CD14-positive monocyte (primary cell): ENCODE data around the gene CYB5D1. TPM values are rescaled to one million over a fixed set of nuclear protein-coding genes. Genes with fewer than 3 reads are reported as not detected.

Experiments
- DNase-seq, 3 donors: peaks; one replicate each; pipeline ENCODE4 v3.0.0-alpha.2; 2011 to 2022
- H2AFZ ChIP-seq: 2 replicates; pipeline ENCODE4 v1.6.0; 2012; ENCODE audit warnings: mild to moderate bottlenecking, low read depth, low read length, inconsistent platforms; ENCODE audit not compliant: insufficient read depth, poor library complexity, severe bottlenecking
- H3K27ac ChIP-seq, 2 donors: 1 replicate in 1 of 2; 2 replicates in 1 of 2; pipeline ENCODE4 v1.5.1; 2012 to 2013; ENCODE audit warnings: low read length in 2 of 2, control low read depth in 1 of 2, inconsistent platforms in 1 of 2, low read depth in 1 of 2, mild to moderate bottlenecking in 1 of 2
- H3K27me3 ChIP-seq, 2 donors: one replicate each; pipeline versions ENCODE4 v1.6.0 to v1.6.1; 2011 to 2013; ENCODE audit warnings: low read length in 2 of 2; ENCODE audit not compliant: control insufficient read depth in 2 of 2, insufficient read depth in 2 of 2
- H3K36me3 ChIP-seq, 2 donors: replicated peaks in 1 of 2; 1 replicate in 1 of 2; 2 replicates in 1 of 2; pipeline versions ENCODE4 v1.5.1 to v1.6.1; 2012 to 2013; ENCODE audit warnings: low read length in 2 of 2, control low read depth in 1 of 2, inconsistent platforms in 1 of 2, mild to moderate bottlenecking in 1 of 2; ENCODE audit not compliant: insufficient read depth in 2 of 2, control insufficient read depth in 1 of 2
- H3K4me1 ChIP-seq, 2 donors: 1 replicate in 1 of 2; 2 replicates in 1 of 2; pipeline versions ENCODE4 v1.5.1 to v1.6.1; 2012 to 2013; ENCODE audit warnings: low read length in 2 of 2, control low read depth in 1 of 2, inconsistent platforms in 1 of 2, mild to moderate bottlenecking in 1 of 2, moderate library complexity in 1 of 2; ENCODE audit not compliant: insufficient read depth in 2 of 2, control insufficient read depth in 1 of 2
- H3K4me2 ChIP-seq: replicated peaks from 2 replicates; pipeline ENCODE3; 2012; ENCODE audit warnings: low read length, moderate library complexity, mild to moderate bottlenecking; ENCODE audit not compliant: poor library complexity, severe bottlenecking; ENCODE audit errors: extremely low read depth
- H3K4me3 ChIP-seq, 3 experiments: fragments of 200-600 bp in 1 of 3; sonication (generic) in 1 of 3; replicated peaks in 1 of 3; 1 replicate in 2 of 3; 2 replicates in 1 of 3; pipeline ENCODE4 v1.5.1; 2011 to 2013; ENCODE audit warnings: low read length in 3 of 3, mild to moderate bottlenecking in 3 of 3, control low read depth in 2 of 3, low read depth in 2 of 3, inconsistent platforms in 1 of 3, moderate library complexity in 1 of 3
- H3K79me2 ChIP-seq: 2 replicates; pipeline ENCODE4 v1.6.0; 2012; ENCODE audit warnings: mild to moderate bottlenecking, control low read depth, inconsistent platforms, low read length, moderate library complexity; ENCODE audit not compliant: insufficient read depth
- H3K9ac ChIP-seq: 2 replicates; pipeline ENCODE4 v1.6.0; 2017; ENCODE audit warnings: low read length, mild to moderate bottlenecking; ENCODE audit not compliant: insufficient read depth, poor library complexity, severe bottlenecking
- H3K9me3 ChIP-seq, 2 donors: replicated peaks in 1 of 2; 1 replicate in 1 of 2; 2 replicates in 1 of 2; pipeline versions ENCODE4 v1.5.1 to v1.6.1; 2012 to 2013; ENCODE audit warnings: low read length in 2 of 2, control low read depth in 1 of 2; ENCODE audit not compliant: control insufficient read depth in 1 of 2, insufficient read depth in 1 of 2
- H4K20me1 ChIP-seq: 2 replicates; pipeline ENCODE4 v1.6.0; 2012; ENCODE audit warnings: mild to moderate bottlenecking, low read length, control low read depth, moderate library complexity; ENCODE audit not compliant: insufficient read depth
- H3K27ac Mint-ChIP-seq, 7 donors: one replicate each; pipeline ENCODE4 v1.8.0; 2020; ENCODE audit warnings: mild to moderate bottlenecking in 7 of 7, mixed read lengths in 7 of 7, moderate library complexity in 6 of 7, inconsistent platforms in 2 of 7
- H3K27me3 Mint-ChIP-seq, 3 donors: one replicate each; pipeline ENCODE4 v1.8.0; 2021 to 2022; ENCODE audit warnings: low read depth in 3 of 3, mild to moderate bottlenecking in 3 of 3, mixed read lengths in 3 of 3, moderate library complexity in 3 of 3, inconsistent platforms in 1 of 3
- H3K36me3 Mint-ChIP-seq, 2 donors: one replicate each; pipeline ENCODE4 v1.8.0; 2020; ENCODE audit warnings: mixed read lengths in 2 of 2, inconsistent platforms in 1 of 2, mild to moderate bottlenecking in 1 of 2
- H3K4me1 Mint-ChIP-seq: one replicate; pipeline ENCODE4 v1.8.0; 2020; ENCODE audit warnings: mild to moderate bottlenecking, mixed read lengths
- H3K4me3 Mint-ChIP-seq, 2 donors: one replicate each; pipeline ENCODE4 v1.8.0; 2020; ENCODE audit warnings: mild to moderate bottlenecking in 2 of 2, mixed read lengths in 2 of 2, moderate library complexity in 1 of 2
- H3K9me3 Mint-ChIP-seq, 7 donors: one replicate each; pipeline ENCODE4 v1.8.0; 2020 to 2022; ENCODE audit warnings: mixed read lengths in 7 of 7, mild to moderate bottlenecking in 6 of 7, moderate library complexity in 6 of 7, inconsistent platforms in 2 of 7
- CTCF ChIP-seq: fragments of 200-600 bp; IDR thresholded peaks from one replicate; pipeline ENCODE4 v1.8.0; 2022; ENCODE audit warnings: antibody characterized with exemption, mild to moderate bottlenecking
- WGBS: methylation state at CpG from one replicate; pipeline ENCODE4 v1.1.5; 2013; ENCODE audit warnings: missing lambda C conversion rate; ENCODE audit not compliant: insufficient coverage; 5-methylcytosine and 5-hydroxymethylcytosine counted together
- intact Hi-C, 2 donors: fragments of 100-400 bp; cut with micrococcal nuclease; formaldehyde crosslinking; loops; one replicate each; pipeline versions ENCODE4 v1.15.0 to v1.15.1; 2023
- polyA plus RNA-seq, 3 donors: library from polyadenylated mRNA; depleted of rRNA in 1 of 3; unstranded in 2 of 3; stranded (reverse) in 1 of 3; fragments of 300-500 nt in 2 of 3; fragments of >200 nt in 1 of 3; fragmentation: Illumina TruSeq in 2 of 3; gene quantifications; 1 replicate in 2 of 3; 2 replicates in 1 of 3; pipeline ENCODE4 v1.2.3, GENCODE V29; 2012 to 2021

CYB5D1 gene
- polyA plus RNA-seq, 3 donors = 0.50 to 4.8 (median 0.98) TPM

GRCh38 chr17:7835814-7836595, 21.8 kb upstream of the CYB5D1 start:
- H3K27me3 Mint-ChIP-seq = peaks cover 11 to 13% (median 12%) of the 10 kb centered on the region in 3 donors
- Histone ChIP-seq H3K36me3 (peaks cover 0 to 3% of the 10 kb centered on the region in 2 donors), H3K9me3 (no peaks in the 10 kb centered on the region), H3K79me2 (peaks cover 38% of the 10 kb centered on the region), H4K20me1 (peaks cover 4% of the 10 kb centered on the region), H3K4me2 (peak overlapping the region; percentile 95), H3K4me1 (peaks cover 63 to 72% of the 10 kb centered on the region in 2 donors), H3K27me3 (no peaks in the 10 kb centered on the region), H3K4me3 (peak overlapping the region; percentile 71 to 92 (median 72)), H3K9ac (peak overlapping the region; percentile 91), H3K27ac (peak overlapping the region; percentile 93 to 98), H2AFZ (no peak overlapping the region)
- TF ChIP-seq CTCF = no peak
- peaks cover 56% of the 10 kb centered on the region for H3K4me1 Mint-ChIP-seq
- peak overlapping the region; percentile 94 to 95 for H3K4me3 Mint-ChIP-seq
- 0% methylated on average over 45 of the region's 61 CpGs for WGBS
- H3K27ac Mint-ChIP-seq = peak overlapping the region; percentile 91 to 100 (median 98)
- peaks cover 15 to 19% of the 10 kb centered on the region in 2 donors for H3K36me3 Mint-ChIP-seq
- DNase-seq = peak in 1 of 3 donors; percentile 7
- intact Hi-C loops = loop anchor here (1.0 to 10.0 kb wide), 4 partner anchors 8 to 319 kb away; partner anchors contain the start of genes NAA38 (in 1 of the 2) and PER1 (in 1 of the 2)
- H3K9me3 Mint-ChIP-seq = peaks cover 0 to 2% (median 0%) of the 10 kb centered on the region in 7 donors

GRCh38 chr17:7836596-7837407, 21.0 kb upstream of the CYB5D1 start:
- Histone ChIP-seq H3K9me3 (no peaks in the 10 kb centered on the region), H3K79me2 (peaks cover 42% of the 10 kb centered on the region), H3K4me2 (peak overlapping the region; percentile 95), H3K27ac (peak overlapping the region; percentile 93 to 98), H3K4me3 (peak overlapping the region; percentile 71 to 92 (median 72)), H3K27me3 (no peaks in the 10 kb centered on the region), H3K4me1 (peaks cover 69 to 78% of the 10 kb centered on the region in 2 donors), H2AFZ (no peak overlapping the region), H4K20me1 (peaks cover 4% of the 10 kb centered on the region), H3K9ac (peak overlapping the region; percentile 91), H3K36me3 (peaks cover 0 to 3% of the 10 kb centered on the region in 2 donors)
- TF ChIP-seq CTCF = no peak
- Mint-ChIP-seq H3K9me3 (peaks cover 0 to 2% (median 0%) of the 10 kb centered on the region in 7 donors), H3K4me1 (peaks cover 61% of the 10 kb centered on the region), H3K4me3 (peak overlapping the region; percentile 94 to 95), H3K27ac (peak overlapping the region; percentile 91 to 100 (median 98)), H3K36me3 (peaks cover 17 to 24% of the 10 kb centered on the region in 2 donors), H3K27me3 (peaks cover 11 to 16% (median 12%) of the 10 kb centered on the region in 3 donors)
- intact Hi-C loops = loop anchor here in 1 of 2 donors (10.0 kb wide), 1 partner anchor 318 kb away; the partner anchor contains the start of gene PER1
- peak; percentile 91 to 98 (median 93) for DNase-seq
- 0% methylated on average over 5 of the region's 19 CpGs for WGBS
